GM18508 (cell line): ENCODE data around the gene SH3PXD2A.

Experiments
- ATAC-seq: cut with Tn5 transposase; IDR thresholded peaks from one replicate; pipeline ENCODE4 v1.9.1; 2021; ENCODE audit warnings: moderate number of reproducible peaks; ENCODE audit not compliant: insufficient read depth, unreplicated experiment

SH3PXD2A gene

DNA sequence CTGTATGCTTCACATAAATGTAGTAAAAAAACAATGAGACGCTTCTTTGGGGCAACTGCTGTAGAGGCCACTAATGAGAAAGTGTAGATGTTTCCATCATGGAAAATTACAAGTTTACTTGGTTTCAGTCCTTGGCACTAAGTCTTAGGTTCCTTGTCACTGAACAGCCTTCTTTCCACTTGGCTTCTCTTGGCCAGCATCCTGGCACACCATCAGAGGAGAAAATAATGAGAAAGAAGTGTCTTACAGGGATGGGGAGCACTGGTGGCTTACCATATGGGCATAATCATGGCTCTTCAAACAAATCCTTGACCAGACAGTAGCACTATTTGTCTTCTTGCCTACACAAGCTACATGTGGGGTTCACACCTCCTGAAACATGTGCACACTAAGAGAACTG lies 22.5 kb upstream of the SH3PXD2A start:
- ATAC-seq, result no peak

- ATAC-seq, result no peak
Observed at GRCh38 chr10:103876155-103876554, 20.8 kb upstream of the SH3PXD2A start.

DNA sequence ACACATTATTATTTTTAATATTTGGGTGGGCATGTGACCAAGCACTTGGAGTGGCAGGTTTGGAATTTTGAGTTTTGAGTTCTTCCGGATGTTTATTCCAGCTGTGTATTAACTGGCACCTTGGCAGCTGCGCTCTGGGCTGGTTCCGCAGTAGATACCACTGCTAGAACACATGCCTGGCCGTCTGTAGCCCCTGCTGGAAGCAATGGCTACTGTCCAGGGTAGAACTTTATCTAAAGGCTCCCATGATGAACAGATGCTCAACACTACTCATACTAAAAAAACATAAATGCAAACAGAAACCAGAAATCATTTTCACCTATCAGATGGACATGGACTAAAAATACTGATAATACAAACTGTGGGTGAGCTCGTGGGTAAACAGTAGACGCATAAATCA lies 19.4 kb upstream of the SH3PXD2A start:
- no peak for ATAC-seq

DNA sequence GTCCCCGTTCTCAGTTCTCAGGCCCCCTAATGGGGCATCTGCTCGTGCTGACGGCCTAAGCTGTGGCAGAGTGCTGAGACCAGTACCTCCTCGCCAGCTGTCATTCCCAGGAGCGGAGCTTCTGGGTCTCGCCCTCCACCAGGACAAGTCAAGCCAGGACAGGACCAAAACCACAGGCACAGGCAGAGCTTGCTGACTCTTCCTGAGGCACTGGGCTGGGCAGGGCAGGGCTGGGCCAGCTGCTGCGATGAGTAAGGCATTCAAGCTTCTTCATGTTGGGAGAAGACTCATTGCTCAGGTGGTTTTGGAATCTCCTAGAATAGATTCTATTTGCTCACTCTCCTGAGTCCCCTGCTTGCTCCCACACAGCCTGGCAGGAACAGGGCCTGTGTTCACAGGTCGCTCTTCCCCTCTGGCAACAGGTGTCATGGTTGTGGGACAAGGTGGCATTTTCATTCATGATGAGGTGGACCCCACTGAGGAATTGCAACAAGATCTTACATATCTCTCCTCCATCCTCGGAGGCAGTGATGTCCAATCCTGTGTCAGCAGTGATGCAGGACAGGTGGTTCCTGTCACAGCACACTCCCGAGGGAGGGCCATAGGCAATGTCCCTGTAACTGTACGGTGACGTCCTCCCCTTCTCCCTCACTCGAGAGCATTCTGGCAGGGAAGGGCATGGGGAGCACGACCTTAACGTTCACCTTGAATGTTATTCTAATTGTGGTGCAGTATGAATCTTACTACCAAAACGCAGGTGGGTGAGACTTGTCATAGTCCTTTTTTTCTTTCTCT lies 17.0 kb upstream of the SH3PXD2A start:
- ATAC-seq, result no peak

DNA sequence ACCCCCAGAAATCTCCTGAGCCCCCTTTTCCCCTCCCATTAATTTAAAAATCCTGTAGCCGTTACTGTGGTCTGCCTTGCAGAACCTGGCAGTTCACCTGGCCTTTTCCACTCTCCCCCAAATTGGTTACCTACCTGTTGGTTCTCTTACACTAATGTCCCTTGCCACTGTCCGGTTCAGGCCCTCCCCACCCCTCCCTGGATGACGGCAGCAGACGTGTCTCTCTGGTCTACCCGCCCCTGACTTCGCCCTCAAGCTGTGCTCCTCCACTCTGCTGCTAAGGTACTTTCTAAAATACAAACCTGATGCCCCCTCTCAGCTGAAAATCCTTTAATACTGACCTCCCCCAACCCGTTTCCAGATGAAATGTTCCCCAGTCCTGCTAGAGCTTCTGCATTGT lies 15.6 kb upstream of the SH3PXD2A start:
- no peak for ATAC-seq

DNA sequence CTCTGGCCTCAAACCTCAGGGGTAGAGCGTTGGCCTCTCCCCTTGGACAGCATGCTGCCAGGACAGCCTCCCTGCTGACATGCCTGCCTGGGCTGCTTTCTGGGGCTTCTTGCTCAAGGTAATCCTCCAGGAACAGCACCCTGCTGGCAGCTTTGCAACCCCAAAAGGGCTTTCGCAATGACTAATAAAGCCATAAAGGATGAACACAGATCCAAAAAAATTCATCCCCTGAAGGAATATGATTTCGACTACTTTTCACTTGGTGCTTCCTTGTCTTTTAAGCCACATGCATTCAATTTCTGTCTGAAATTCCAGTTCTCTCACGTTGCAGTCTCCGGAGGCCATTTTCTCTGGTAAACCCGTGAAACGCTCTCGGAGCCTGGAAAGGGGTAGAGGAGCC lies 15.1 kb upstream of the SH3PXD2A start:
- no peak for ATAC-seq

DNA sequence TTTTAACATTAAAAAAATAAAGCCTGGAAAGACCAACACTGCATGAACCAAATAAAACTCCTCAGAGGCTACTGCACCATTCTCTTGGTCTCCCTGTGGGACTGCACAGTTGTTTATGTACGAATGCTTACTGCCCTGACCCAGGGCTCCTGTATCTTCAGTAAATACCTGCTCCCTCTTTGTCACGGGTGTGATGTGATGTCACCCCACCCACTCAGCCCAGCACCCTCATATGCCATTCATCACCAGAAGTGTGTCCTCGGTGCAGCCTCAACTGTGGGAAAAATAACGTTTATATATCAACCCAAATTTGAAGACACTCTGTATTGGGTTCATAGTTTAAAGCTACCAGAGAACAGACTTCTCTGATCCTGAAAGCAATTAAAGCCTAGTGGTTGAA lies 14.0 kb upstream of the SH3PXD2A start:
- ATAC-seq, result no peak

GRCh38 chr10:103868200-103868599 lies 12.8 kb upstream of the SH3PXD2A start:
- no peak for ATAC-seq

- ATAC-seq, result no peak
Observed at GRCh38 chr10:103861505-103861904, 6.1 kb upstream of the SH3PXD2A start.

GRCh38 chr10:103859161-103860086 lies 4.0 kb upstream of the SH3PXD2A start:
- no peak for ATAC-seq

DNA sequence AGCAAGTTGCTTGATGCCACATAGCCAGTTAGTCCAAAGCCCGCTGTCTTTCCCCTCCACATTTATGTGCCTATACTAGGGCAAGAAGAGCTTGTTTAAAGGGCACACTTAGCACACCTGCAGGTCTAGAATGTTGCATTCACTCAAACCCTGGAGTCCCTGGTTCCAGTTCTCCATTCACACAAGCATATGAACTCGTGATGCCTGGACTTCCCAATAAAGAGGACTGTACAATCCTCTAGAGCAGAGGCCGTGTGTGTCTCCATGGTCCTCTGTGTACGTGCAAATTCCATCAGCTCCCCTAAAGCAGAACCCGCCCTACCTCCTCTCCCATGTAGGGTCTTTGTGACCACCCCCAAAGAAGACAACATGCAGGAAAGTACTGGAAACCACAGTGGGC lies 3.0 kb upstream of the SH3PXD2A start:
- ATAC-seq, result no peak

DNA sequence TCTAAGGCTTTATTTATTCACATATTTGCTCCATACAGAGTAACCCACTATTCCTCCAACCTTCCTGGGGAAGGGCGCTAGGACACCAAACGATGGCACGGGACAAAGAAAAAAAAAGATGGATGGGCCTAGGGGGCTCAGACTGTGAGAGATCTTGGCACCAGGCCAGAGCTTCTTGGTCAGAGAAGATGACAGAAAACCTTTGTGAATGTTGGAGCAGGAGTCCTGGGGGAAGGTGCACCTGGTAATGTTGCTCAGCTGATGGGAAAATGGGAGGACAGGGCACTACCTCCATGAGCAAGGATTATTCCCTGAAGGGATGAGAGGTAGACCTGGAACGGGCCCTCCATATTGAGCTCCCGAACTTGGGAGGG lies 1.4 kb upstream of the SH3PXD2A start:
- ATAC-seq, result no peak

DNA sequence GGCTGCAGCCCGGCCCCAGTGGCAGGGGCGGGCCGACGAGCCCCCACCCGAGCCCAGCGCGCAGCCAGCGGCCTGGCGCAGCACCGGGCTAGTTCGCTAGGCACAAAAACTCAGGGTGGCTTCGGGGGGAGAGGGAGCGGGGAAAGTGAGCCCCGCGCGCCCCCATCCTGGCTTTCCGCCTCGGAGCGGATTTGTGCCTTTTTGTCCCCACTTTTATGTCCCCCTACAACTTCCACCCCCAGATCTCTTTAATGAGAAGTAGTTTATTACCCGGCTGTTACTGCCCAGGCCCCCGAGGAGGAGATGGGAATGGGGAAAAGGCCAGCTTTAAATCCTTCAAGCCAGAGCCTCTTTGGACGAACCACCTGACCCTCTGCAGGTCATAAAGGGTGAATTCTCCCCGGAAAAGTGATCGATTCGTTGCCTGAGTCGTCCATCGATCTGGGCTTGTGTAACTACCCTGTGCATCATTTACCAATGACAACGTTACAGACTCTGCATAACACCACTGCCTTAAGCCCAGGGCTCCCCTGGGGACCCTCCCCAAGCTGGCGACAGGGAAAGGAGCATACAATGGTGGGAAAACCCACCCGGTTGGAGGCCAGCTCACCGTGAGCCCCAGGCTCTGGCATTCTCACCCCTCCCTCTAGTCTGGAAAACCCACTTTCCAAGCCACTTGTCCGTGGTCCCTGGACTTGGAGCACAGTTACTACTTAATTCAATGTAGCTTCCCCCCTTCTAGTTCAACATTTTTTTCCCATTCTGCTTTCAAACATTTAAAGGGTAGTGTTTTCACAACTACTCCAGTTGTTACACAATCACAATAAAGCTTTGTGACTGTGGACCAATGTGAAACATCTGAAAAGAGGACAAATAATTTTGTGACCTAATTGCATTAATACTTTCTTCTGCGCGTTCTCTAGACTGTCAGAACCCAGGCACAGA lies 748 bp upstream of the SH3PXD2A start:
- ATAC-seq, result no peak

DNA sequence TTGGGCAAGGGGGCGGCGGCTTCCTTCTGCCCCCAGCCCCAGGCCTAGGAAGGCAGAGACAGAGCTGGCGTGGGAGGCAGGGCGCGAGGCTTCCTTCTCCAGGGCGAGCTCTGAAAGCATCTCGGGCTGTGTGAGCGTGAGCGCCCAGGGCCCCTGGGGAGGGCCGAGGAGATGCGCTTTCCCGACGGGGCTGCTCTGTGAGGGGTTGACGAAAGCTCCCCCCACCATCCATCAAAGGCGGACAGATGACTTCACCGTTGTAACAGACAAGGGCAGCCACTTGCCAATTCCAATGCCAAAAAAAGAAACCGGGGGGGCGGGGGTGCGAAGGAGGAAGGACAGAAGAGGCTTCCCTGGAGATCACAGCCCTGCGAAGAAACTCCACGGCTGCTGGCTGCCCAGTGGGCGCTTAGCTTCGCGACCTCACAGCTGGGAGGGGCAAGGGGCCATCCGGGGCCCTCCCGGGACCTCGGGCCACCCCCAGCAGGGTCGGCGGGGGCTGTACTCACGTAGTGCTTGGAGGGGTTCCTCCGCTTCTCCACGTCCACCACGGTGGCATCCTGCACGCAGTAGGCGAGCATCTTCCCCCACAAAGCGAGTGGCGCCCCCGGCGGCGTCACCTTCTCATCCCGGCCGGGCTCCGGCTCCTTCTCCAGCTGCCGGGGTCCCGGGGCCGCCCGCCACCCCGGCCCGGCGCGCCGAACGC lies 537 bp downstream of the SH3PXD2A start:
- no peak for ATAC-seq

DNA sequence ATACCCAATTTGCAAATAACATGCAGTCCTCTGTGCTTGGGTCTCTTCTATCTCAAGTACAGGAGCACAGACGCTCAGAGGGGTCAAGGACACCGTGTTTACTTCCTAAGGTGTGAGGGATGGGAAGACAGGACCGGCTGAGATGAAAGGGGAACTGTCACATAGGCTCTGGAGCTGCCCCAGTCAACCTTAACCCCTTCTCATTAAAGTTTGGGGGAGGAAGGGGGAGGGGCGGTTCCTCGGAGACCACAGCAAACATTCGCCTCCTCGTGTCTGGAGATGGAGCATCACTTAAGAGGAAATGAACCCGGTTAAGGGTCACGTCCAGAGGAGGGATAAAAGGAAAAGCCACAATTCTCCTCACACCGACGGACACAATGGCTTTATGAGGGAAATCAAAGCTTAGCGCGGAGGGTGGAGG lies 1.1 kb downstream of the SH3PXD2A start:
- ATAC-seq, result no peak

DNA sequence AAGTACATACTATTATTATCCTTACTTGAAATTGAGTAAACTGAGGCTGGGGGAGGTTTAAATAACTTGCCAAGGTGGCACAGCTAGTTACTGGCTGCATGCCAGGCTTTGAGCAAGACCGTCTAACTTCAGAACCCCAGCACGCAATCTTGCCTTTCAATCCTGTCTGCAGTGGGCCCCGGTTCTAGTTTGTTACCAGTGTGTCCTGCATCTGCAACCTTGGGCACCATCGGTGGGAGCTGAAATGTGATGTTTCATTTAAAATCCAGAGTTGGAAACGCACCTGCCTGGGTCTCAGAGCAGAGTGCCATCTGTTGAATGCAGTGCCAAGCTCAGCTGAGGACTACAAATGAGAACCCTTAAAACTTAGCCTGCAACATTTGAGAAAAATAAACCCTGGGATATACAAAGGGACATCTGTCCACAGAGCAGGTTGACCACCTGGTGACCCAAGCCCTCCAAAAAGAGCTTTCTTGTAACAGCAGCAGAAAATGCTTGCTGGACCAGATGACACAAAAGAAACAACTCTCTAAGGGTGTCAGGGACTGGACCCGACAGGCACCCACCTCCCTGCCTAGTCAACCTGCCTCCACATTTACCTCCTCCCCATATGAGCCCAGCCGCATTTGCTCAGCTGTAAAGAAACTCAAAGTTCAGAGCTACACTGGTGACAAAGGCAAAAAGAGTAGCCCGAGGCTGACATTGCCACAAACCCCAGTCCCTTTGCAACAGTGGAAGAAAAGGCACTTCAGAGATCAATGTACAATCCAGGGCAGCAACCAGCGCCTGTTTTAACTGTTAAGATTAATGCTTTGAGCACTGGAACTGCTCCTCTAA lies 1.7 kb downstream of the SH3PXD2A start:
- no peak for ATAC-seq

DNA sequence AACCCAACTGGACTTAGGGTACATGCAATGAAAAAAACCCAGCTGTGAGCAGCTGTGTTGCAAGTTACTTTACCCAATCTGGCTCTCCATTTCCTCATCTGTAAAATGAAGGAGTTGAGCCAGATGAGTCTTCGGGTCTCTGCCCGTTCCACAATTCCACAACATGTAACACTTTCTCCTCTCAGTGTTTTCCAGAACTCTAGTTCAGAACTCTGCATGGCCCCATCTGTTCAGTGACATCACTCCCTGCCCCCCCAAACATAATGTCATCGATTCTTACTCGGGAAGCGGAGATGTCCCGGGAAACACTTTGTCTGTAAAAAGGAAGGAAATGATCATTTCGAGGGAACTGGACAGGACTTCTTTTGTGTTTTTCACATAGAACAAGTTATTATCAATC lies 2.5 kb downstream of the SH3PXD2A start:
- ATAC-seq, result no peak

DNA sequence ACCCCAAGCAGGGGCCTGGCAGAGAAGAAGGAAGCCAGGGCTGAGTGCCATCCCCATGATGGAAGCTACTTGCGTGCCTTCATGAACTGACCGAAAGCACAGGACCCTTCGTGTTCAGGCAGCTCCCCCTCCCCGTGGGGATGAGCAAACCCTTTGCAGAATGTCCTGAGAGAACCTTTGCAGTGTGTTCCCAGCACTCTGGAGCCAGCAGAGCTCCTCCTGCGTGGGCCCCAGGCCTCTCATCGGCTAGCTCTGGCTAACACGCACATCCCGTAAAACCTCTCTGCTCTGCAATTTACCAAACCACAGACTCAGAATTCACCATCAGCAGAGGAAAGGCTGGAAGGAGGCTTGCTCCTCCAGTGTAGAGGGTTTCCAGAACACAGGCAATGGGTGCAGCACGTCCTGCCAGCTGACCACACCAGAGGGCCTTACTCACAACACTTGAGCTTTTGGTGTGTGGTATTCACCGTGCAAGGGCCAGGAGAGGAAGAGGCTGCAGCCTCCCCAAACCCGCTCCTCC lies 3.1 kb downstream of the SH3PXD2A start:
- no peak for ATAC-seq

- ATAC-seq, result no peak
Observed at GRCh38 chr10:103851261-103851660, 4.1 kb downstream of the SH3PXD2A start.
